Stimulated activated CD8-positive, alpha-beta memory T cell treated with anti-CD3 and anti-CD28 coated beads, Interleukin-15, amount 100 ng/mL, for 24 hours (primary cell): Measurements from ENCODE around the gene SDF2.
"Not testable (repeated sequence)": the region's sequence is repeated elsewhere in the genome, so short reads cannot be mapped to it uniquely, and the experiment has no call there.

Experiments used
- DNase-seq: peaks from one replicate; pipeline ENCODE4 v3.0.0-alpha.2; 2020; ENCODE audit warnings: low read depth

SDF2 gene

GRCh38 chr17:28684963-28685362, 23.3 kb upstream of the SDF2 start:
- no peak for DNase-seq

- DNase-seq = no peak
Measured at GRCh38 chr17:28682655-28683054, 20.9 kb upstream of the SDF2 start.

DNA sequence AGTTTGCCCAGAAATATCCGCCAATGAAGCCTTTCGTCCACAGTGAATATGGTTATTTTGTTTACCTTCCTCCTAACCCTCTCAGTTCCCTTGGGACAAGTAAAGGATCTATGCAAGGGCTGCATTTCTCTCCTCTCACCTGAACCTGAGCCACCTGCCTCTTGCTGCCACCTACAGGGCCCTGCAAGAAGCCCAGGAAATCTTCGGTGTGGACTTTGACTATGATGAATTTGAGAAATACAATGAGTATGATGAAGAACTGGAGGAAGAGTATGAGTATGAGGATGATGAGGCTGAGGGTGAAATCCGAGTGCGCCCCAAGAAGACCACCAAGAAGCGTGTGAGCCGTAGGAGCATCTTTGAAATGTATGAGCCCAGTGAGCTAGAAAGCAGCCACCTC, 14.3 kb upstream of the SDF2 start:
- no peak for DNase-seq

DNA sequence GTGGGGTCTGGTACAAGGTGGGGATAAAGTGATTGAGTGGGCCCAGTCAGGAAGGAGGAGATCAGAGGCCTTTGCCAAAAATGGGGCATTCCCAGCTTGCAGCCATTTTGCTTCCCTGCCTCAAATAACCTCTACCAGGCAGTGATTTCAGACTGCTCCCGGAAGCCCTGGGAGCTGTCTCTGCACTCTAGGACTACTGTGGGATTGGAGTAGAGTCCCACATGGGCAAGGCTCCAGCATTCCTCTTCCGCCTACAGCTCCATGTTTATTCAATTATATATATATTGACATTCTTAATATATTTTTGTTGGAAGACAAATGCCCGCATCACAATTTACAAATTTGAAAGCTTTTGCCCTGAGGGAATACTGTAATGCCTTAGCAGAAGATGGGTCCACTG, 13.8 kb upstream of the SDF2 start:
- no peak for DNase-seq

DNA sequence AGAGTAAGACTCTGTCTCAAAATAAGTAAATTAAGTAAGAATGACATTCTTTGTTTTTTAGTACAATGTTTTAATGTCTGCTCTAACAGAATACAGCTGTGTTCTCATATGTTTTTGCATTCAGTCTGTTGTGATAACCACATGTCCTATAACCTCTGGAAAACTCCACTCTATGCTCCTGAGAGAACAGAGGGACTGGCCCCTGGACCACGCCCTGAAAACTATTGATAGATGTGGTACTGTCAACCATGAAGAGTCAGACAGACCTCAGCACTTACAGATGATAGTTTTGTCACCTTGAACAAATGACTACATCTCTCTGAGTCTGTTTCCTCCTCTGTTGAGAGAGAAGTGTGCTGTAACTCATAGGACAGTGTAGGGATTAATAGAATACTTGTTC, 8.2 kb upstream of the SDF2 start:
- DNase-seq = no peak

GRCh38 chr17:28667870-28668269, 6.2 kb upstream of the SDF2 start:
- no peak for DNase-seq

DNA sequence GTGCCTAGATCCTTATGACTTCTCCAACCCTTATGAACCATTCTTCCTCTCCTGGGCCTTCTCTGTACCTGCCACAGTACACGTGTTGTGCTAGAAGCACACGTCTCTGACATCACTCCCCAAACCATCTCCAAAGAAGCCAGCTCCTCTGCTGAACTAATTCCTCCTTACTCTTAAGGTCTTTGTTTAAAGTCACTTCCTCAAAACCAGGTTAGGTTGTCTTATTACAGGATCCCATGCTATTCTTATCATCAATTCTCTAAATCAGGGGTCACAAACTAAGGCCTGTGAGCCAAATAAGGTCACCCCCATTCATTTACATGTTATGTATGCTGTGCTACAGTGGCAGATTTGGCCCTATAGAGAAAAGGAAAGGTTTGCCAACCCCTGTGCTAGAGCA, 4.3 kb upstream of the SDF2 start:
- no peak for DNase-seq

DNA sequence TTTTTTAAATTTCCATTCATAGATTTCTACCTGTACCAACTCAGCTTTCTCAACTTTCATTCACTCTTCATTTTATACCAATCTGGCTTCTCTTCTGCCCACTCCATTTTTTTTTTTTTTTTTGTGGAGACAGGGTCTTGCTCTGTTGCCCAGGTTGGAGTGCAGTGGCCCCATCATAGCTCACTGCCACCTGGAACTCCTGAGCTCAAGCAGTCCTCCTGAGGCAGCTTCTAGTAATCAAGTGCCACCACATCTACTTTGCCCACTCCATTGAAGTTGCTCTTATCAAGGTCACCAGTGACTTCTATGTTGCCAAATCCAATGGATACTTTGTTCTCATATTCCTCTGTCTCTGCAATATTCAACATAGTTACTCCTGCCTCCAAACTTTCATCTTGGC, 2.0 kb upstream of the SDF2 start:
- DNase-seq = no peak

- no peak for DNase-seq
Measured at GRCh38 chr17:28662527-28662829, 772 bp upstream of the SDF2 start.

GRCh38 chr17:28659497-28659881, 2.2 kb downstream of the SDF2 start:
- DNase-seq = not testable (repeated sequence)

- DNase-seq = not testable (repeated sequence)
Measured at GRCh38 chr17:28658766-28659496, 2.8 kb downstream of the SDF2 start.

DNA sequence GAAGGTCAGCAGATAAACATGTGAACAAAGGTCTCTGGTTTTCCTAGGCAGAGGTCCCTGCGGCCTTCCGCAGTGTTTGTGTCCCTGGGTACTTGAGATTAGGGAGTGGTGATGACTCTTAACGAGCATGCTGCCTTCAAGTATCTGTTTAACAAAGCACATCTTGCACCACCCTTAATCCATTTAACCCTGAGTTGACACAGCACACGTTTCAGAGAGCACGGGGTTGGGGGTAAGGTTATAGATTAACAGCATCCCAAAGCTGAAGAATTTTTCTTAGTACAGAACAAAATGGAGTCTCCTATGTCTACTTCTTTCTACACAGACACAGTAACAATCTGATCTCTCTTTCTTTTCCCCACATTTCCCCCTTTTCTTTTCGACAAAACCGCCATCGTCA, 3.4 kb downstream of the SDF2 start:
- not testable (repeated sequence) for DNase-seq

DNA sequence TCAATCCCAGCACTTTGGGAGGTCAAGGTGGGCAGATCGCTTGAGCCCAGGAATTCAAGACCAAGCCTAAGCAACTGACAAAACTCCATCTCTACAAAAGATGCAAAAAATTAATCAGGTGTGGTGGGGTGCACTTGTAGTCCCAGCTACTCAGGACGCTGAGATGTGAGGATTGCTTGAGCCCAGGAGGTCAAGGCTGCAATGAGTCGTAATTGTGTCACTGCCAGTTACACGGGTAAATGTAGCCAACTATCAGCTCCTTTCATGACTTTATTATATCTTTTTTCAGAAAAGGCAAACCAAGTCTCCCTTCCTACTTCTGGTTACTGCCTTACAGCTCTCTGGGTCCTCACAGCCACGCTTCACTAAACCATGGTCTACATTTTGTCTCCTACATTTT, 4.0 kb downstream of the SDF2 start:
- DNase-seq = no peak

DNA sequence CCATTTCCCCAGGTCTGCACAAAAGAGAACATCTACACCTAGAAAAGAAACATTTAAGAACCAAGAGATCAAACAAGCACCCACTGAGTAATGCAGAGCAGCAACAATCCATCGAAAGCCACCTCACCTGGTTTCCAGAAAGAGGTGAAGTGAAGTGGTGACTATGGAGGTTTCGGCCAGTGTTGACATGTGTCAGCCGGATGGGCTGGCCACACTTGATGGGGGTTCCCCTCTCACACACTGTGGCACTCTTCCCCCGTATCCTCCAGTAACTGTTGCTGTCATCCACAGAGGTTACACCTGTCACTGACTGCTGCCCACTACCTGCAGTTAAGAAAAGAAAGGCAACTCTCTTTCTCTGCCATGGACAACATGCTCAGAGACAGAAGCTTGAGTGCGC, 6.5 kb downstream of the SDF2 start:
- no peak for DNase-seq

DNA sequence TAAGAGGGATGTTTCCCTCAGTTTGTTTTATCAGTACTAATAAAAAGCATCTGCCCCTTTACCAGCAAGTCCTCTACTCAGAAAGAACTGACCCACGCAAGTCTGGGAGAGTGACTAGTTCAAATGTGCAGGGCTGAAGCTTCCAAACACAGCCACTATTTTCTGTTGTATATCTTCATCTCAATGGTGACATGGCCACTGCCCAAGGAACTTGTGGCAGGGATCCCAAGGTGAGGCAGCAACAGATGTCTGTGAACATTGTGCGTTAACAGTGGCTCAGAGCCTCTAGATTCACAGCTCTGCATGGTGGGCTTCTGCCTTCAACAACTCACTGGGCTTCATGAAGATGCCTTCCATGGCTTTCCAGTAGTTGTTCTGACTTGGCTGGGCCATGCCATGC, 13.0 kb downstream of the SDF2 start:
- DNase-seq = no peak

DNA sequence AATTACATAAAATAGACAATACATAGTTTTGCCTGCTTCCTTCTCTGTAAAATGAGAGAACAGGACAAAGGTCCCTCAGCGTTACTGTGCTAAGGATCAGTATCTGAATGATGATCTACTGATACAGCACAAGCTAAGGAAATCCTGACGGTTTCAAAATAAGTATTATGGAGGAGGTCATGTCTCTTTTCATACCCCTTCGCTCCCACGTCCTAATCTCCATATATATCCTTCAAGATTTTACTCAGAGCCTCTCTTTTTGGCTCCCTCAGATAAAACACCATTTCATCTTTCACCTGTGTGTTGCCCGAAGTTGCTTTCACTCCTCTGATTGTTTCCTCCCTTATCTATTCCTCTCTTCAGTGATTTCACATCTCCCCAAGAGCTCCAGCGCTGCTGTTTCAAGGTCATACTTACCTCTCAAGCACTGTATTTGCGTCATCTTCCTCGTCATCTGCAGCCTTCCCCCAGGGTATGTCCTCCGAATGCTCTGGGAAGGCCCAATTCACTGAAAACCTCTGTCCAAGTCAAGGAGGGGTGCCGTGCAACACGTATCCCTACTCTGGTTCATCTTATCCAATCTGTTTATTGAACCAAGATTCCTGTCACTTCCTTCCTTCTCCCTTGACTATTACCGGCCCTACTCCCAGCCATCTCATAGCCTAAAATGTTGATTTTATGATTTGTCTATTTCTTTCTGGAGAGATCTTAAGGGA, 15.5 kb downstream of the SDF2 start:
- no peak for DNase-seq

DNA sequence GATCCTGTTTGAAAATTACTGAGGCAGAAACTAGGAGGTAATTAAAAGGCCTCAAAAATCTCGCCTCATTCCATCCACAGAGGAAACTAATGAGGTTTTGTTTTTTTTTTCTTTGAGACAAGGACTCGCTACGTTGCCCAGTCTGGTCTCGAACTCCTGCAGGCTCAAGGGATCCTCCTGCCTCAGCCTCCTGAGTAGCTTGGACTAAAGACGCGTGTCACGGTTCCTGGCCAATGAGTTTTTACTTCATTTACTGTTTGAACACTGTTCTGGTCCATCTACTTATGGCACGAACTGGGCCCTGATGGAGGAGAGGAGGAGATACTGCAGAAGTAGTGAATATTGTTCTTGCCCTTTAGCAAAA, 16.1 kb downstream of the SDF2 start:
- DNase-seq = no peak

DNA sequence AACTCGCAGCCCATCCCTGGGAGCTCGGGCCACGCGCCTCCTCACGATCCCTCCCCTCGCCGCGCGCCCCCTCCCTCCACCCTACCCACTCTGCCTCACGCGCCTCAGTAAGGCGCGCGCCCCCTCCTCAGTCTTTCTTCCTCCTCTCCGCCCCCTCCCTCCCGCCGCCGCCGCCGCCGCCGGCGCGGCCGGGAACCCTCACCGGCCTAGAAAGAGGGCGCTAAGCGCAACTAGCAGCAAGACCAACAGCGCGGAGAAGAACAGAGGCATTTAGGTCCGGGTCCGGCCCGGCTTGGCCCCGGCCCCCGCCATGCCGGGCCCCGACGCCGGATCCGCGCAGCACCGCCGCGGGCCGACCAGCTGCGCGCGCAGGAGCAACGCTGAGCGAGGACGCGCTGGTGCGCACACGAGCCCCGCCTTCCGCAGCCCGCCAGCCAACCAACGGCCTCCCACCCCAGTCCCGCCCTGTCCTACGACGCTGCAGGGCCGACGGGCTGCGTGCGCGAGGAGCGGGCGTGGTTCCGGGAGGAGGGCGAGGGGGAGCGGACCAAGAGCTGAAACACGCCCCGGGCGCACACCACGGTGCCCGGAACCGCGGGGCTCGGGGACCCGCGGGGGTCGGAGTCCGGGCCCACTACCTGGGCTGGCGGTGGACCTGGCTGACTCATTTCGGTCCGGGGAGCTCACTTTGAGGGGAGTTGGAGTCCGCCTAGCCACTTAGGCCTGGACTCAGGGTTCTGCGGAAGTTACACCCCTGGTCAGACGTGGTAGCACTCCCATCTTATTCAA, 16.7 kb downstream of the SDF2 start, which contains the start of gene BLTP2:
TSS of gene BLTP2 (minus strand) at position 372 of the 789 bp plus-strand sequence. CDS start at position 270, 102 bp downstream.
- peak; percentile 81 for DNase-seq

DNA sequence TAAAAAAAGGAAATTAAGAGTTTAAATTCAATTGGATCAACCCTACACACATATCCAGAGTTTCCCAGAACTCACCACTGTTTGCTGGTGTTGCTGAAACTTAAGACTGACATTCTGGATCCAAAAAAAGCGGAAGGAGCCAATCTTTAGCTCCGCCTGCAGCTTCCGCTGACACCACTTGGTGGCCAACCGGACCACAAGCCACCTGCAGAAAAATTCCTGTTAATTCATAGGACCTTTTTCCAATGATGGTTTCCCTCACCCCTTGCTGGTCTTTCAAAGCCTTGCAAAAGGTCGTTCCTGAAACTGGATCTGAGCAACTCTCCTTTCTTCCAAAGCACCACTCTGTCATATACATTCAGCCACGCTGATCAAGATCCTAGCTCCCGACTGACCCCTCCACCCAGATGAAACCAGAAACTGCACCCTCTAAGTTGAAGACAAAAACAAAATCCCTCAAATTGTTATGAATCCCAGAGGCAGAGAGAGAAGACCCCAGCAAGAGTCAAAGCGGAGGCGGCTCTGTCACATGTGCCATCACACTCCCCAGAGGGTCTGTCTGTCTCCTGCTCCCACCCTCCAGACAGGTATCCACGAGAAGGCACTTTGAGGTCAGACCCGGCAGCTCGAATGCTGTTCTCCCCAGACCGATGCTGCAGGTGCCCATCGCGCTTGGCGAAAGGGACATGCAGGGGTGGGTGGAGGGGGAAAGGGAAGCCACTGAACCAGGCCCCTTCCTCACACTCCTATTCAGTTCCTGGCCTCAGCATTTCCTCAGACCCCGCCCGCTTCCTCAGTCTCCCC, 17.5 kb downstream of the SDF2 start:
- no peak for DNase-seq

DNA sequence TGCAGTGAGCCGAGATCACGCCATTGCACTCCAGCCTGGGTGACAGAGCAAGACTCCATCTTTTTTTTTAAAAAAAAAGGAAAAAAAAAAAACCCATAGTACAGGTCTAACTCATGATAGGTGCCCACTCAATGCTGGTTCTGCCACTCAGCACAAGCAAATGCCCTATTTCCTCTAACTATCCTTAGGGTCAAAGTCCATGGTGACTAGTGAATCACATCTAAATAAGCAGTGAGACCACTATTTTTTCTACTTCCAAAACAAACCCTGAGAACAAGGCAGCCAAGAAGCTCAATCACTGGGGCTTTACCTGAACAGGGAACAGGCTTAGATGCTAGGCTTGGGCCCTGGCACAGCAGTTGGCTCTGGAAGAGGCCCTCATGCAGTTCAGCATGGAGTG, 20.1 kb downstream of the SDF2 start:
- no peak for DNase-seq

GRCh38 chr17:28635506-28635905, 26.2 kb downstream of the SDF2 start:
- no peak for DNase-seq

GRCh38 chr17:28634206-28634865, 27.4 kb downstream of the SDF2 start:
- DNase-seq = no peak
